Glutamatergic neuron (in vitro differentiated cells): ENCODE measurements around the gene KIRREL3. TPM values are rescaled to one million over a fixed set of nuclear protein-coding genes. Genes with fewer than 3 reads are reported as not detected.
"Not testable (repeated sequence)": the region's sequence is repeated elsewhere in the genome, so short reads cannot be mapped to it uniquely, and the experiment has no call there.

Source experiments
- DNase-seq: peaks from one replicate; pipeline ENCODE4 v3.0.0; 2022
- H3K27ac Mint-ChIP-seq: one replicate; pipeline ENCODE4 v1.8.0; 2020; ENCODE audit warnings: mild to moderate bottlenecking, mixed read lengths, inconsistent platforms; ENCODE audit not compliant: unreplicated experiment
- H3K27me3 Mint-ChIP-seq: one replicate; pipeline ENCODE4 v1.8.0; 2020; ENCODE audit warnings: mild to moderate bottlenecking, moderate library complexity, mixed read lengths, inconsistent platforms; ENCODE audit not compliant: unreplicated experiment
- H3K36me3 Mint-ChIP-seq: one replicate; pipeline ENCODE4 v1.8.0; 2020; ENCODE audit warnings: mild to moderate bottlenecking, mixed read lengths, inconsistent platforms; ENCODE audit not compliant: unreplicated experiment
- H3K4me1 Mint-ChIP-seq: one replicate; pipeline ENCODE4 v1.8.0; 2020; ENCODE audit warnings: mild to moderate bottlenecking, low read depth, mixed read lengths, inconsistent platforms; ENCODE audit not compliant: unreplicated experiment
- H3K4me3 Mint-ChIP-seq: one replicate; pipeline ENCODE4 v1.8.0; 2020; ENCODE audit warnings: mild to moderate bottlenecking, mixed read lengths, inconsistent platforms; ENCODE audit not compliant: unreplicated experiment
- H3K9me3 Mint-ChIP-seq: one replicate; pipeline ENCODE4 v1.8.0; 2020; ENCODE audit warnings: mild to moderate bottlenecking, moderate library complexity, mixed read lengths, inconsistent platforms; ENCODE audit not compliant: unreplicated experiment
- total RNA-seq: library from RNA; stranded (reverse); fragmentation: NEBNext Ultra II Directional; extraction: Animal tissue kit (Norgen Biotek cat#: 25700); gene quantifications from one replicate; pipeline ENCODE4 v1.2.1, GENCODE V29; 2021; ENCODE audit not compliant: unreplicated experiment
- TF ChIP-seq, protein P1 (sequence below): fragments of 200-600 bp; sonication (generic); IDR thresholded peaks from one replicate; pipeline ENCODE4 v1.5.0; 2021; ENCODE audit not compliant: partially characterized antibody, unreplicated experiment

The KIRREL3 gene
- total RNA-seq, 1 donor from 2014 or later, result 25.3 TPM

DNA sequence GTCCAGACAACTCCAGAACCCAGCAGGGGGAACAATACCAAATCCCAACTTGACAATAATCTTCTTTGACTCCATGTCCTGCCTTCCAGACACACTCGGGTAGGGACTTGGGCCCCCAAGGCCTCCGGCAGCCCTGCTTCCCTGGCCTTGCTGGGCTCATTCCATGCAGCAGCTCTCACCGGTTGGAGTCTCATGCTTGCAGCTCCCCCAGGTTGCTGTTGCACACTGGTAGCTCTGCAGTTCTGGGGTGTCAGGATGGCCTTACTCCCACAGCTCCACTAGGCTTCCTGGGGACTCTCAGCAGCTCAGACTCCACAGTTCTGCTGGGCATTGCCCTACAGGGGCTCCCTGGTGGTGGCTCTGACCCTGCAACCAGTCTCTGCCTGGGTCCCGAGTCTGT is 602.3 kb downstream of the KIRREL3 start:
- Mint-ChIP-seq H3K27ac (no peak overlapping the region), H3K4me1 (peaks cover 1% of the 10 kb centered on the region), H3K27me3 (peaks cover 2% of the 10 kb centered on the region), H3K4me3 (no peak overlapping the region), H3K36me3 (peaks cover 5% of the 10 kb centered on the region), H3K9me3 (peaks cover 3% of the 10 kb centered on the region)
- DNase-seq, result no peak
- TF ChIP-seq, protein P1, sequence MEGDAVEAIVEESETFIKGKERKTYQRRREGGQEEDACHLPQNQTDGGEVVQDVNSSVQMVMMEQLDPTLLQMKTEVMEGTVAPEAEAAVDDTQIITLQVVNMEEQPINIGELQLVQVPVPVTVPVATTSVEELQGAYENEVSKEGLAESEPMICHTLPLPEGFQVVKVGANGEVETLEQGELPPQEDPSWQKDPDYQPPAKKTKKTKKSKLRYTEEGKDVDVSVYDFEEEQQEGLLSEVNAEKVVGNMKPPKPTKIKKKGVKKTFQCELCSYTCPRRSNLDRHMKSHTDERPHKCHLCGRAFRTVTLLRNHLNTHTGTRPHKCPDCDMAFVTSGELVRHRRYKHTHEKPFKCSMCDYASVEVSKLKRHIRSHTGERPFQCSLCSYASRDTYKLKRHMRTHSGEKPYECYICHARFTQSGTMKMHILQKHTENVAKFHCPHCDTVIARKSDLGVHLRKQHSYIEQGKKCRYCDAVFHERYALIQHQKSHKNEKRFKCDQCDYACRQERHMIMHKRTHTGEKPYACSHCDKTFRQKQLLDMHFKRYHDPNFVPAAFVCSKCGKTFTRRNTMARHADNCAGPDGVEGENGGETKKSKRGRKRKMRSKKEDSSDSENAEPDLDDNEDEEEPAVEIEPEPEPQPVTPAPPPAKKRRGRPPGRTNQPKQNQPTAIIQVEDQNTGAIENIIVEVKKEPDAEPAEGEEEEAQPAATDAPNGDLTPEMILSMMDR, result no peak

DNA sequence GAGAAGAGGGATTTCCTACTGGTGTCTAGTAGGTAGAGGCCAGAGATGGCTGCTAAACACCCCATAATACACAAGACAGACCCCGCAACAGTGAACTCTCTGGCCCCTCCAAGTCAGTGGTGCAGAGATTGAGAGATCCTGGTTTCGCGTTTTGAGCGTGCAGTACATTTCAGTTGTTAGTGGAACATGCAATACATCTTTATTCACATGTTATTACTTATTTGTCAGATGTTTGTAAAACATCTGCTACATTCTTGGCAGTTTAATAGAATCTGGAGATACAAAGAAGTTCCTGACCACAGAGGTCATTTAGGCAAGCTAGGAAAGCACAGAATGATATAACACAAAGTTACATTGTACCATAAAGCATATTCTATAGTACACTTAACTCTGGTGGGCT is 603.6 kb downstream of the KIRREL3 start:
- Mint-ChIP-seq H3K36me3 (peaks cover 5% of the 10 kb centered on the region), H3K9me3 (peaks cover 5% of the 10 kb centered on the region), H3K27ac (no peak overlapping the region), H3K4me3 (no peak overlapping the region), H3K4me1 (peaks cover 2% of the 10 kb centered on the region), H3K27me3 (peaks cover 4% of the 10 kb centered on the region)
- TF ChIP-seq, protein P1, result no peak
- DNase-seq, result no peak

DNA sequence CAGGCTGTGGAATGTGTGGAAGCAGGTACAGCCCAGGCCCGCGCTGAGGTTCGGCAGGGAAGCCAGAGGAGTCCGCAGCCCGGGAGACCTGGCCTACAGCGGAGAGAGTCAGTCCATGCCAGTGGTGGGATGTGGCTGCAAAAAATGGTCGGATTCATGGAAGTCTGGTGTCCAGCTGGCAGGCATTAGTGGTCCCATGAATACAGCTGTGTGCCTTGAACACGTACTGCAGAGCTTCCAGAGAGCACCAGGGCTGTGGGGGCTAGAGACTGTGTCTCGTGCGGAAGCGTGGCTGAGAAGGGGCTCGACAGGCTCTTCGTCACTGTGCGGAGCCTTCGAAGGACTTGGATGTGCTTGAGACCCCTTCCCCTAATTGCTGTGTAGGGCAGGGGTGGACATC is 604.3 kb downstream of the KIRREL3 start:
- H3K9me3 Mint-ChIP-seq, H3K36me3 Mint-ChIP-seq, H3K27ac Mint-ChIP-seq, H3K27me3 Mint-ChIP-seq, H3K4me1 Mint-ChIP-seq, DNase-seq, H3K4me3 Mint-ChIP-seq: not testable (repeated sequence)

DNA sequence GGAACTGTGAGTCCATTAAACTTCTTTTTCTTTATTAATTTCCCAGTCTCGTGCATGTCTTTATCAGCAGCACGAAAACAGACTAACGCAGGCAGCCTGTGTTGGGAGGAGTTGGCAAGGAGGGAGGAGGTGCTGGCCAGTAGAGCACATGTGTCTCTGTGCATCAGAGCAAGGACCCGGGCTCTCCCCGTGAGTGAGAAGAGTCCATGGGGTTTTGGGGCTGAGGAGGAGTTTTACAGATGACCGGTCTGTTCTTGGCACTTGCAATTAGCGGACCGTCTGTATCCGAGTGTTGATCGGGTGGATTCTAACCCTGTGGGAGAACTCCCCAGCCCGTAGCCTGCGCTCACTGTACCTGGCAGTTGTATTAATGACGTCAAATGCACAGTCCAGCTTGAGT is 604.8 kb downstream of the KIRREL3 start:
- not testable (repeated sequence) for H3K4me1 Mint-ChIP-seq, H3K27me3 Mint-ChIP-seq, H3K9me3 Mint-ChIP-seq, DNase-seq, H3K36me3 Mint-ChIP-seq, H3K27ac Mint-ChIP-seq, H3K4me3 Mint-ChIP-seq

DNA sequence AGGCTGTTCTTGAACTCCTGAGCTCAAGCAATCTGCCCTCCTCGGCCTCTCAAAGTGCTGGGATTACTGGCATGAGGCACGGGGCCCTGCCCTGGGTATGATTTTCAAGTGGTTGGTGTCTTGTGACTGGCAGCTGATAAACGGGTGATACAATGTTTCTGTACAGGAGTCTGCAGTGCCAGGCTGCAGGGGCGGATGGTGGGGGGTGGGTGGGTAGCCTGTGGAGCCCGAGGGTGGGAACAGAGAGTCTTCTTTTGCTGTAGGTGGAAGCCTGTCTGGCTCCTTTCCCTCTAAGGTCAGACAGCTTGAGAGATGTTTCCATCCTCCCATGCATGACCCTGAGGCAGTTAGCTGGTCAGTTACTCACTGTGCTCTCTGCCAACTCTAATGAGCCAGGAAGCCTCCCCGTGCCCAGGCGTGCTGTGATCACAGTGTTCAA is 605.9 kb downstream of the KIRREL3 start:
- not testable (repeated sequence) for H3K36me3 Mint-ChIP-seq, H3K4me3 Mint-ChIP-seq, H3K4me1 Mint-ChIP-seq, H3K9me3 Mint-ChIP-seq, DNase-seq, H3K27ac Mint-ChIP-seq, H3K27me3 Mint-ChIP-seq

DNA sequence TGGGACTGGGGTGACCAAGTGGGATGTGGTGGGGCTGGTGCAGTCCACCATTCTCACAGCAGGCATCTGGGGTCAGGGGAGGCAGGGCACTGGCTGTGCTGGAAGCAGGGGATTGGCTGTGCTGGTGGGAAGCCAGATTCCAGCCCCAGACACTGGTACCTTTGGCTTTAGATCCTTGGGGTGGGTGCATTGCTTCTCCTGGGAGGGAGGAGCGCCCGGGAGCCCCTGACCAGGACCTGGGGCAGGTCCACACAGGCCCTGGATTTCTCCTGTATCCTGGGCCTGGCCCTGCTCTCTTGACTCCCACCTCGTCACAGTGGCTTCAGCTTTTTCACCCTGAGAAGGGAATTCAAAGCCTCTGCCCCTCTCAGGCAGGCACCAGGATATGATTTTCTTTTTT is 606.5 kb downstream of the KIRREL3 start:
- Mint-ChIP-seq H3K27ac (no peak overlapping the region), H3K9me3 (peaks cover 5% of the 10 kb centered on the region), H3K4me3 (no peak overlapping the region), H3K4me1 (peaks cover 2% of the 10 kb centered on the region), H3K27me3 (peaks cover 2% of the 10 kb centered on the region), H3K36me3 (peaks cover 5% of the 10 kb centered on the region)
- DNase-seq, result no peak
- TF ChIP-seq, protein P1, result no peak

DNA sequence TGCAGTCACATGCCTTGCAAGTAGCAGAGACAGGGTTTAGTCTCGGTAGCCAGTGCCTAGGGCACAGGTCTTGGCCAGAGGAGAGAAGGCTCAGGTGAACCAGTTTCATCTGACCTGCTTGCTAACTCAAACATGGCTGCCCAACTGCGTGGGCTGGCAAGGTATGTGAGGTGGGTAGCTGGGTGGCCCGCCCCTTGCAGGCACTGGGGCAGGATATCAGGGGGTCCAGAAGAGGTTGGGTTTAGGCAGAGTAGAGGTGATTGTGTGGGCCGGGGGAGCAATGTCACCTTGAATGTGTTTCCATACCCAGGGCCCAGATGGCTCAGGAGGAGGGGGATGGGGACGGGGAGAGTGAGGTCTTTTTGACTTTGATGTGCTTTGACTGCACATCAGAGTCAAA is 607.4 kb downstream of the KIRREL3 start:
- H3K4me1 Mint-ChIP-seq, result peaks cover 2% of the 10 kb centered on the region
- H3K27me3 Mint-ChIP-seq, result peaks cover 2% of the 10 kb centered on the region
- no peak overlapping the region for H3K27ac Mint-ChIP-seq
- TF ChIP-seq, protein P1, result no peak
- no peak for DNase-seq
- H3K9me3 Mint-ChIP-seq, result peaks cover 5% of the 10 kb centered on the region
- peaks cover 5% of the 10 kb centered on the region for H3K36me3 Mint-ChIP-seq
- H3K4me3 Mint-ChIP-seq, result no peak overlapping the region
